Muscle layer of duodenum (tissue), 2 donors: ENCODE results near the gene FOXD4.
A peak's percentile ranks its signal among the peaks of the same experiment; 100 is the strongest.
"Not testable (repeated sequence)": the region's sequence is repeated elsewhere in the genome, so short reads cannot be mapped to it uniquely, and the experiment has no call there.

Experiments used
- H3K27ac ChIP-seq: one replicate; pipeline ENCODE4 v1.7.0; 2013; ENCODE audit warnings: mild to moderate bottlenecking, low read length
- H3K27me3 ChIP-seq: one replicate; pipeline ENCODE4 v1.7.0; 2013; ENCODE audit warnings: low read depth, mild to moderate bottlenecking, control low read depth, low read length
- H3K36me3 ChIP-seq, 2 donors: one replicate each; pipeline ENCODE4 v1.7.0; 2013; ENCODE audit warnings: low read length in 2 of 2, control low read depth in 1 of 2, mild to moderate bottlenecking in 1 of 2; ENCODE audit not compliant: insufficient read depth in 2 of 2, control insufficient read depth in 1 of 2
- H3K4me1 ChIP-seq, 2 donors: one replicate each; pipeline ENCODE4 v1.7.0; 2013; ENCODE audit warnings: low read length in 2 of 2, mild to moderate bottlenecking in 2 of 2, control low read depth in 1 of 2, moderate library complexity in 1 of 2; ENCODE audit not compliant: insufficient read depth in 2 of 2, control insufficient read depth in 1 of 2
- H3K4me3 ChIP-seq, 2 donors: one replicate each; pipeline ENCODE4 v1.7.0; 2013; ENCODE audit warnings: low read length in 2 of 2, low read depth in 1 of 2, mild to moderate bottlenecking in 1 of 2
- H3K9me3 ChIP-seq, 2 donors: one replicate each; pipeline ENCODE4 v1.7.0; 2013; ENCODE audit warnings: low read length in 2 of 2, control low read depth in 1 of 2, mild to moderate bottlenecking in 1 of 2; ENCODE audit not compliant: control insufficient read depth in 1 of 2
- donor health status: healthy.

FOXD4 gene

DNA sequence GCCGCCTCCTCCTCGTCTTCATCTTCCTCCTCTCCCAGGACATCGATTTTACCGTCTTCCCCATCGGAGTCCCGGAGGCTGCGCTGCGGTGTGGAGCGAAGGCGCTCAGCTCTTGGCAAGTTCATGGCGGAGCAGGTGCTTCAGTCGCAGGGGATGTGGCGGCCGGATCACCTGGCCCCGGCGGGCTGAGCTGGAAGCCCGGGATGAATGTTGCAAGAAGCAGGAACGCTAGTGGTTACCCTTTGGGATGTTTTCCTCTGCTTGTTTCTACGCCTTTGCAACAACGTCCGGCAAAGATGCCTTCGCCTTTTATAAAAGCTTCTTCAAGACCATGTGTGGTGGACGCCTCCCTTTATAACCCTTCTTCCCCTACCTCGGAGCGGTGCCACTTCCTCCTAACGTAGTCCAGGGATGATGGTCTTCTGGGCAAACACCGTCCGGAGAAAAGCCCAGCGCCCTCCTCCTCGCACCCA is at the start of gene FOXD4:
Gene FOXD4 (minus strand): TSS at position 423 of the 473 bp plus-strand sequence. CDS start 298 bp downstream, at position 125.
- H3K27ac ChIP-seq, H3K36me3 ChIP-seq, H3K9me3 ChIP-seq, H3K4me3 ChIP-seq, H3K27me3 ChIP-seq: not testable (repeated sequence)
- peaks cover 0 to 18% of the 10 kb centered on the region in 2 donors for H3K4me1 ChIP-seq

DNA sequence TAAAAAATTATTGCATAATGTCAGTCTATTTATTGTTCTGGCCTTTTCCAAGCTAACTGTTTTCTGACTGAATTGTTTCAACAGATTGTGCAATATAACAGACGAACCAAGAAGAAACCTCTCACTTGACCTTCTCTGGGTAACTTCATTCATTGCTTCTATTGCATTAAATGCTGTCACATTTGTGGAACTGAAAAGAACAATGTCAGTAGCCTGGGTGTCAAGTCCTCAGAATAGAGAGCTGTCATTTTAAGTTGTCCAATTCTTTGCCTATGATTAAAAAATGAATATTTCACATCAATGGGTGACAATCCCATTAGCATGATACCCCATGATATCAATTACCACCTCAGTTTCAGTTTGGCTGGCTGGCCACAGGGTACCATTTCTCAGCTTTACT is 41.7 kb upstream of the FOXD4 start:
- H3K9me3 ChIP-seq, H3K27ac ChIP-seq, H3K4me3 ChIP-seq, H3K4me1 ChIP-seq, H3K36me3 ChIP-seq, H3K27me3 ChIP-seq: not testable (repeated sequence)

DNA sequence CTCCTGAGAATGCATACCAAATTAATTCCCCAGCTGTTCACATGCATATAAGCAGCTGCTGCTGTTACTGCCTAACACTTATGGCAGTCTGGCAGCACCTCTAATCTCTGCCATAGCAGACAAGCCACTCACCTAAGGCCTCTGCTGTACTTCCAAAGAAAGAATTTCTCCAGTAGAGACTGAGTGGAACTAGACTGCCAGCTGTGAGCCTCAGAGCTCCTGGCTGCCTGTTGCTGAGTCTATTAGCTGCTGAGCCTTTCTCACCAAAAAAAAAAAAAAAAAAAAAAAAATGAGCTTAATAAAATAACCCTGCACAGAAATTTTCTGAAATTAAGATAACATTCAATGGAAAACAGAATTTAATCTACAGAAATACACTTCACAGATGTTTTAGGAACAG is 33.0 kb upstream of the FOXD4 start:
- not testable (repeated sequence) for H3K4me1 ChIP-seq, H3K4me3 ChIP-seq, H3K9me3 ChIP-seq, H3K27ac ChIP-seq, H3K36me3 ChIP-seq, H3K27me3 ChIP-seq

DNA sequence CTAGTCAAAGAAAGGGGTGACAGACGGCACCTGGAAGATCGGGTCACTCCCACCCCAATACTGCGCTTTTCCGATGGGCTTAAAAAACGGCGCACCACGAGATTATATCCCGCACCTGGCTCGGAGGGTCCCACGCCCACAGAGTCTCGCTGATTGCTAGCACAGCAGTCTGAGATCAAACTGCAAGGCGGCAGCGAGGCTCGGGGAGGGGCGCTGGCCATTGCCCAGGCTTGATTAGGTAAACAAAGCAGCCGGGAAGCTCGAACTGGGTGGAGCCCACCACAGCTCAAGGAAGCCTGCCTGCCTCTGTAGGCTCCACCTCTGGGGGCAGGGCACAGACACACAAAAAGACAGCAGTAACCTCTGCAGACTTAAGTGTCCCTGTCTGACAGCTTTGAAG is 21.7 kb upstream of the FOXD4 start:
- H3K4me3 ChIP-seq, H3K27ac ChIP-seq, H3K36me3 ChIP-seq, H3K27me3 ChIP-seq, H3K4me1 ChIP-seq, H3K9me3 ChIP-seq: not testable (repeated sequence)

DNA sequence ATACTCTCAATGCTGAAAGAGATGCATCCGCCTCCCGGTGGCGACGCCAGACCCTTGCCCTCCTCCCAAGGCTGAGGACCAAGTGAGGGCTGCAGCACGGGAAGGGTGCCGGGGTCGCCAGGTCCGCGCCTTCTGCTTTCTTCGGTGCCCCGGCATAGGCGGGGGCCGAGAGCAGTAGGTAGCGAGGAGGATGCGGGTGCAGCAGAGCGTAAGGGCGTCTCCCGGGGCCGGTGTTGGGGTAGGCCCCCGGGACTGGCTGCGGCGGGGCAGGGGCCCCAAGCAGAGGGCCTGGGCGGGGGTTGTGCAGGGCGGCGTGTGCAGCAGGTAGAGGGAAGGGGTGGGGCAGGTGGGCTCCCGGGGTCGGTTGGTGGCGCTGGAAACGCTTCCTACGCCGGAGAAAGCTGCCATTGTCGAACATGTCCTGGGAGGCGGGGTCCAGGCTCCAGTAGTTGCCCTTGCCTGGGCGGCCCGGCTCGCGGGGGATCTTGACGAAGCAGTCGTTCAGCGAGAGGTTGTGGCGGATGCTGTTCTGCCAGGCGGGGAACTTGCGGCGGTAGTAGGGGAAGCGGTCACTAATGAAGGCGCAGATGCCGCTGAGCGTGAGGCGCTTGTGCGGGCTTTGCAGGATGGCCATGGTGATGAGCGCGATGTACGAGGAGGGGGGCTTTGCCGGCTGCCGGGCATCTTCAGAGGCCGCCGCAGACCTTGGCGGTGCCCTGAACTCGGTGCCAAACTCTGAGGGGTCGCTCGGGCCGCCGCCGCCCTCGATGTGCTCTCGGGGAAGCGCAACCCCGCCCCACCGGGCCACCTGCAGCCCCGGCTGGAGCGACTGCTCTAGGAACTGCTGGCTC is 848 bp downstream of the FOXD4 start:
- not testable (repeated sequence) for H3K36me3 ChIP-seq, H3K27me3 ChIP-seq, H3K27ac ChIP-seq, H3K4me3 ChIP-seq, H3K9me3 ChIP-seq
- peaks cover 0 to 18% of the 10 kb centered on the region in 2 donors for H3K4me1 ChIP-seq

DNA sequence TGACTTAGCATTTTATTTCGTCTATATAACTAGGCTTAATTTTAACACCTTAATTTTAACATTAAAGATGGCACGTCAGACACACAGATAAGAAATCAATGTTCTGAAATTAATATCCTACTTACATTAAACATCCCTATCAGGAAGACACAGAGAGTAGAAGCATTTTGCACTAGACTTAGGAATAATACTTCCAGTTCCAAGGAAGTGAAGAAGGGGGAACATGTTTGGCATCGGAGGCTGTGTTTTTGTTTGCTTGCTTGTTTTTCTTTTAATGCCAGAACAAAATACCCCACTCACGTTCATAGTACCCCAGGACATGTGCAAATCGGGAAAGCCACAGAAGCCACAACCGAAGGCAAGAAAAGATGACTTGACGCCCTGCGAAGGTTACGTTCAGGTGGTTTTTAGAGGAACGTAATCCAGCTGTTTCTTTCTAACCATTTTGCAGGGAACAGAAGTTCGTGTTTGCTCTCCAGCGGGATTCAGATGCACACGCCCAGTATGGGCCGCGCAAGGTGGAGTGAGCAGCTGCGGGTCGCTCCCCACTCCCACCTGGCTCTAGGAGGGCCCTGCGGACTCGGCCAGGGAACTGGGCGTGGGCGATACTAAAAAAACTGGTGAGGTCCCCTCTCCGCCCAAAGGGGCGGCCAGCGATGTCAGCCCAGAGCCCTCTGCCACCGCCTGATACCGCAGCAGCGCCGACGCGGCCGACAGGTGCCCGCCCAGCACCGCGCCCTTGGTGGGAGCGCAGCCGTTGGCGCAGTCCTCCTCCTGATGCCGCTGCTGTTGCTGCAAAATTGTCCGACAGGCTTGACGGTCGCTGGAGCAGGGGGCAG is 1.8 kb downstream of the FOXD4 start:
- not testable (repeated sequence) for H3K9me3 ChIP-seq, H3K27me3 ChIP-seq, H3K4me3 ChIP-seq, H3K27ac ChIP-seq, H3K36me3 ChIP-seq
- peaks cover 0 to 18% of the 10 kb centered on the region in 2 donors for H3K4me1 ChIP-seq

DNA sequence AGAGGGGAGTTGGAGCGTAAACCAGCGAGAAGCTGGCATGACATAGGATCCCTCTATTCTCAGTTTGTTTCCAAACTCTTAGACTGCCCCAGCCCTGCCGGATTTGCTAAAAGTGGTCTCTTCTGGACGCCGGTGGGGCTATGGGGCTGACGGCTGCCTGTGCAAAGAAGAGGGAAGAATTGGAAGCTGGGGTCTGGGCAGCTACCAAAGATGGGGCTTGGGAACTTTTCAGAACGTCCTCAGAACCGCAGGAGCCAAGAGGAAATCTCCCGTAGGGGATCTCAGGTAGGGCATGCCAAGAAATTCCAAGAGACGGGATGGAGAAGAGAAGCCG is 3.1 kb downstream of the FOXD4 start:
- not testable (repeated sequence) for H3K27ac ChIP-seq, H3K9me3 ChIP-seq, H3K36me3 ChIP-seq, H3K27me3 ChIP-seq
- Histone ChIP-seq H3K4me1 (peaks cover 0 to 18% of the 10 kb centered on the region in 2 donors), H3K4me3 (peak overlapping the region in 1 of 2 donors; percentile 62)

DNA sequence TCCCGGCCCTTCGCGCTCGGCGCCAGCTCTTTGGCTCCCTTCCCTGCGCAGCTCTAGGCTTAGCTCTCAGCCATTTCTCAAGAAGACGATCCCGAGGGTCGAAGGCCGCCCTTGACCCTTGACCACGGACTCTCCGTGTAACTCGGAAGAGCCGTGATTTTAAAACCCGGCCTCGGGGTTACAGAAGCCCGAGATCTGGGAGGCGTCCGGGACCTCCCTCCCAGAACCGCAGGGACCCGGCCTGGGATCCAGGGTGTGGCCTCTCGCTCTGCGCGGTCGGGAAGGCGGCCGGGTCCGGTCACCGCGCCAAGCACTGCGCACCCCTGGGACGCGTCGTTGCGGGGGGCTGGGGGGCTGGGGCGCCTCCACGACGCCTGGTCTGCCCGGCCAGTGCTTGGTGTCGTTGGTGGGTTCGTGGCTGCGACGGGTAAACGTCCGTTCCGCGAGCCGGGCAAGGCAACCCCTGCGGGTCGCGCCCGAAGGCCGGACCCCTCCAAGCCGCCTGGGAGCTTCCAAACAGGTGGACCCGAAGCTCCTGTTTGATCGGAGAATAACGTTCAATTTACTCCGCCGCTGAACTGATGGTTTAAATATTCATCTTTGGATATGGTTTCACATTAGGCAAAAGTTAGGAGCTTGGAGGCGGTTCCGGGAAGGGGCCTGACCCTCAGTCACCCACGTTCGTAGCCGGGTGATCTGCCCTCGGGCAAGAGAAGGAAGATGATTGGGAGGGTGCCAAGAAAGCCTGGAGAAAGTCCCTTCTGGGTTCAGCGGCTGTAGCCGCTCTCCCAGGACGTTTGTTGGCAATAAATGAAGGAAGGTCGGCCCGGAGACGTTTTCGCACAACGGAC is 3.7 kb downstream of the FOXD4 start:
- Histone ChIP-seq H3K4me3 (peak overlapping the region in 1 of 2 donors; percentile 62), H3K4me1 (peaks cover 0 to 18% of the 10 kb centered on the region in 2 donors)
- not testable (repeated sequence) for H3K27ac ChIP-seq, H3K9me3 ChIP-seq, H3K27me3 ChIP-seq, H3K36me3 ChIP-seq

DNA sequence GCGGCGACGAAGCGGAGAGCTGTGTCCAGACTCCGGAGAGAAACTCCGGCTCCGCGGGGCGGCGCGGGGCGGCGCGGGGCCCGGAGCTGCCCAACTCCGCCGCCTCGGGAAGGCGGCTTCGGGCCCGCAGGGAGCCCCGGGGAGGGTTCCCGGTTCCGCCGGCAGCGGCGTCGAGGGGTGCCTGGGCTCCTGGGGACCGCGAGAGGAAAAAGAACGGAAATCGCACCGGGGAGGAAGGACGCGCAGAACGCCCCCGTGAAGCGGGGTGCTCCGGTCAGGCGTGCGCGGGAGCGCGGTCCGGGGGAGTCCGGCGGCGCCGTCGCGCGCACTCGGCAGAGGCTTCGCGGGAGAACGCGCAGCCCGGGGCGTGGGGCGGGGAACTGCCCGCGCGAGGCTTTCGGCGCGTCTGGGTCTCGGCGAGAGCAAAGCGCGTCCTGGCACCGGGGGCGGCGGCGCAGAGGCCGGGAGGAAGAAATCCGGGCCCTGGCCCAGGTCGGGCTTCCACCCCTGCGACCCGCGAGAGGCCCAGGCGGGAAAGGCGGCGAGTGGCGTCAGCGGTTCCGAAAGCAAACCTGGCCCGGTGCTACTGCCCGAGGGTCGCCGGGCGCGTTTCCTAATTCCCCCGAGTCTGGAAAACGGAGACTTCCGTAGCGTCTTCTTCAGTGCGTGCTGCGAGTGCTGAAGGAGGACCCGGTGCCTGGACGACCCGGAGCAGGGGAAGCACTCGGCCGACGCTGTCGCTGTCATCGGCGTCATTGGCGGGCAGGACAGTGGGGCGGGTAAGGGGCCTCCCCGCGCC is 4.5 kb downstream of the FOXD4 start:
- Histone ChIP-seq H3K4me1 (peaks cover 0 to 18% of the 10 kb centered on the region in 2 donors), H3K4me3 (peak overlapping the region in 1 of 2 donors; percentile 62)
- H3K27ac ChIP-seq, H3K9me3 ChIP-seq, H3K27me3 ChIP-seq, H3K36me3 ChIP-seq: not testable (repeated sequence)

DNA sequence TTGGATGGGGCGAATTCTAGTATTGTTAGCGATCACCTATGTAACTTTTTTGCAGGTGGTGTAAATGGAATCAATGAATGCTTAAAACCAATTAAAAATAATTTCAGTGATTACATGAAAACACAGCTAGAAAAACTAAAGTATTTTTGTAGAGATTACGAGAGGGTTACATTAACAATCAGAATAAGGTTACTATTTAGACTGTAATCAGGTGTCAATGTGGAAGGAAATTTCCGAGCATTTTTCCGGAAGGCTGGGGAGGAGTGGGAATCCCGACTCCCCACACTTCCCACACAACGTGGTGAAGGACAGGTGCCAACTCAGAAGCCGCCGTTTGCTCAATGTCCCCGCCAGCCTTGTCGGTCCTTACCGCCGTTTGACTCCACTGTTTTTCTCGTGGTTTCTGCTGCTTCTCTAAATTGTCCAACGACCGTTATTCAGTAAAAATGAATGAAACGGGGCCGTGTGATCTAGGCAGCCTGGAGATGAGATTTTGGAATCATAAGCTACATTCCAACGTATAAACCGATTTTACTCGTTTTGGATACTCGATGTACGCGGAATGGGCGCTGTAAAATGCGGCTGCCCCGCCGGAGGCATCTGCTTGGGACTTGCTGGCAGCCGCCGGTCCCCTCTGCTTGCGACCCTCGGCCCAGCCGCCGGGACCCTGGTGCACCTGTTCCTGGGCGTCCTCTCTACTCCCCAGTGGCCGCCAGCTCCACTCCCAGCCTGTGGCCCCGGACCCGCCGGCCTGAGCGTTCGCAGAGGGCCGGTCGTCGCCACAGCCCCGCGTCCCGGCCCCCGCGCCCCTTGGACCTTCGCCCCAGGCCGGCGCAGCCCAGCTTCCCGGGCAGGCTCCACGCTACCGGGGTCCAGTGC is 5.4 kb downstream of the FOXD4 start:
- Histone ChIP-seq H3K4me3 (peak overlapping the region in 1 of 2 donors; percentile 62), H3K4me1 (peaks cover 0 to 18% of the 10 kb centered on the region in 2 donors)
- H3K36me3 ChIP-seq, H3K27me3 ChIP-seq, H3K27ac ChIP-seq, H3K9me3 ChIP-seq: not testable (repeated sequence)
